HTERT RPE-1 (cell line): Measurements from ENCODE around the gene DDX51.
"Not testable (repeated sequence)": the region's sequence is repeated elsewhere in the genome, so short reads cannot be mapped to it uniquely, and the experiment has no call there.

Experiments
- in situ Hi-C: fragments of 300-500 bp; cut with MboI; formaldehyde crosslinking; loops from 4 replicates; pipeline ENCODE4 v1.14.3; 2020; ENCODE audit warnings: low sequenced_read_pairs

The DDX51 gene

GRCh38 chr12:132154941-132155770, 11.0 kb upstream of the DDX51 start:
- in situ Hi-C loops: no loop called here

GRCh38 chr12:132154341-132154761, 10.2 kb upstream of the DDX51 start:
- in situ Hi-C loops: no loop called here

GRCh38 chr12:132153501-132154340, 9.6 kb upstream of the DDX51 start:
- in situ Hi-C loops: no loop called here

- in situ Hi-C loops: no loop called here
Observed at GRCh38 chr12:132152953-132153352, 8.8 kb upstream of the DDX51 start.

- in situ Hi-C loops: no loop called here
Observed at GRCh38 chr12:132152411-132152821, 8.3 kb upstream of the DDX51 start.

GRCh38 chr12:132151766-132152410, 7.8 kb upstream of the DDX51 start:
- in situ Hi-C loops: no loop called here

- in situ Hi-C loops: no loop called here
Observed at GRCh38 chr12:132151145-132151765, 7.1 kb upstream of the DDX51 start.

GRCh38 chr12:132150780-132151144, 6.6 kb upstream of the DDX51 start:
- in situ Hi-C loops: no loop called here

- in situ Hi-C loops: not testable (repeated sequence)
Observed at GRCh38 chr12:132149526-132149925, 5.4 kb upstream of the DDX51 start.

GRCh38 chr12:132148368-132149045, 4.4 kb upstream of the DDX51 start:
- in situ Hi-C loops: no loop called here

GRCh38 chr12:132147423-132148367, 3.6 kb upstream of the DDX51 start:
- in situ Hi-C loops: no loop called here

GRCh38 chr12:132146772-132147422, 2.8 kb upstream of the DDX51 start:
- in situ Hi-C loops: no loop called here

- in situ Hi-C loops: no loop called here
Observed at GRCh38 chr12:132146098-132146497, 2.0 kb upstream of the DDX51 start.

GRCh38 chr12:132145334-132145733, 1.2 kb upstream of the DDX51 start:
- in situ Hi-C loops: no loop called here

GRCh38 chr12:132144810-132145168, 670 bp upstream of the DDX51 start:
- in situ Hi-C loops: no loop called here

- in situ Hi-C loops: no loop called here
Observed at GRCh38 chr12:132143336-132144071, 615 bp downstream of the DDX51 start.

GRCh38 chr12:132142679-132143335, 1.3 kb downstream of the DDX51 start:
- in situ Hi-C loops: no loop called here
